Colonic mucosa (tissue), 4 donors: ENCODE data around the gene NRG2. TPM values are rescaled to one million over a fixed set of nuclear protein-coding genes. Genes with fewer than 3 reads are reported as not detected.

Source experiments
- DNase-seq: peaks from one replicate; pipeline ENCODE4 v3.0.0-alpha.2; 2020
- H3K27ac ChIP-seq: fragments of 200-600 bp; one replicate; pipeline ENCODE4 v1.8.0; 2021
- H3K27me3 ChIP-seq: fragments of 200-600 bp; one replicate; pipeline ENCODE4 v1.8.0; 2021
- H3K36me3 ChIP-seq: fragments of 200-600 bp; one replicate; pipeline ENCODE4 v1.8.0; 2021
- H3K4me1 ChIP-seq: fragments of 200-600 bp; one replicate; pipeline ENCODE4 v1.8.0; 2021; ENCODE audit warnings: mild to moderate bottlenecking
- H3K4me3 ChIP-seq: fragments of 200-600 bp; one replicate; pipeline ENCODE4 v1.8.0; 2021
- H3K9ac ChIP-seq, 2 donors: one replicate each; pipeline ENCODE4 v1.7.0; 2013; ENCODE audit warnings: control low read depth in 2 of 2, low read depth in 2 of 2, low read length in 2 of 2
- H3K9me3 ChIP-seq: fragments of 200-600 bp; one replicate; pipeline ENCODE4 v1.8.0; 2021
- CTCF ChIP-seq: fragments of 200-600 bp; IDR thresholded peaks from one replicate; pipeline ENCODE4 v1.8.0; 2022; ENCODE audit warnings: antibody characterized with exemption, mild to moderate bottlenecking
- intact Hi-C: fragments of 100-400 bp; cut with DNase I; formaldehyde crosslinking; loops from one replicate; pipeline ENCODE4 v1.14.1; 2022
- total RNA-seq, 2 donors: library from RNA; stranded (reverse); fragmentation: NEBNext Ultra II Directional in 1 of 2; extraction: Animal tissue kit (Norgen Biotek cat#: 25700) in 1 of 2; gene quantifications; one replicate each; pipeline ENCODE4 v1.2.1, GENCODE V29; 2021
- donor health status: healthy.
- donor health status: DM: no; HTN: no; CAD: no.
- donor health status: DM: no; HTN: no; CAD: no.

NRG2 gene
- total RNA-seq, 2 donors from 2014 or later = 0.10 to 0.48 TPM

DNA sequence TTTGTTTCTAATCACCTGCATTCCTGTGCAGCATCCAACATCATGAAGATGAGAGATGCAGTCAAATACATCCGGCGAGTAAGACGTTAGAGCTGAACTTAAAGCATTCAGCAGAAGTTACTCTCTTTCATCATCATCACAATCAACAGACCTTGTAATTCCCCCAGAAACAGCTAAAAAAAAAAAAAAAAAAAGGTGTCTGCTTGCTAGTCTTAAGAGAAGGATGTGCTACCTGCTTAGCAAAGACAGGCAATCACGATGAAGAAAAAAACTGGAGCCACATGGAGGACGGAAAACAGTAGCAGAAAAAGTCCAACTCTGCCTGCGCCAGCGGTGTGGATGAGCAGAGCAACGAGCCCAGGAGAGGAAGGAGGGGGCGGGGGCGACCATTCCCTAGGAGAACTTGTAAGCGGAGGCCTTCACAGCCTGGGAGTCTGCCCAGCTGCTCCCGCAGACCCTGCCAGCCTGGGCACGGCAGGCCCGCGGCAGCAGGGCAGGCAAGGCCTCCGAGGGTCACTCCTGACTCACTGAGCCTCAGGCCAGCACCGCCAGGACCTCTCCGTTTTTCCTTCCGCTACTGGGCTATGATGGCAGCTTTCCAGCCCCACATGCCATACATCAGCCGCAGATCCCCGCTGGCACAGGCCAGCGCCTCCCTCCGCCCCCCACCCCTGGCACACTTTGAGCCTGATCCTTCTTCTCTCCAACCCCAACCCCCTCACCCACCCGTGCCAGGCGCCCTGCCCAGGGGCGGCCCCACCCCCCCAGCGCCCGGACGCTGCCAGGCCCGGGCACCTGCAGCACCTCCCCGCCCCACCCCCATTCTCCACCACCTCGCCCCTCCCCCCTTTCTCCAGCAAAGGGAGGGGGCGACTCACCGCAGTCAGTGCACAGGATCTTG, 1.4 kb downstream of the NRG2 start:
- H3K27me3 ChIP-seq = peaks cover 33% of the 10 kb centered on the region
- peak; percentile 22 for DNase-seq
- H3K9ac ChIP-seq = peak overlapping the region in 1 of 2 donors; percentile 9
- no peaks in the 10 kb centered on the region for H3K36me3 ChIP-seq
- H3K4me1 ChIP-seq = no peaks in the 10 kb centered on the region
- intact Hi-C loops = no loop called here
- no peak overlapping the region for H3K27ac ChIP-seq
- H3K4me3 ChIP-seq = peak overlapping the region; percentile 42
- no peak for TF ChIP-seq CTCF
- no peaks in the 10 kb centered on the region for H3K9me3 ChIP-seq

- Histone ChIP-seq H3K27ac (no peak overlapping the region), H3K4me1 (no peaks in the 10 kb centered on the region), H3K4me3 (no peak overlapping the region), H3K27me3 (peaks cover 33% of the 10 kb centered on the region), H3K9ac (no peak overlapping the region), H3K36me3 (no peaks in the 10 kb centered on the region), H3K9me3 (no peaks in the 10 kb centered on the region)
- TF ChIP-seq CTCF = no peak
- intact Hi-C loops = no loop called here
- no peak for DNase-seq
Measured at GRCh38 chr5:140041099-140041491, 2.0 kb downstream of the NRG2 start.

GRCh38 chr5:140040358-140040757, 2.7 kb downstream of the NRG2 start:
- Histone ChIP-seq H3K4me1 (no peaks in the 10 kb centered on the region), H3K9ac (no peak overlapping the region), H3K4me3 (no peak overlapping the region), H3K36me3 (no peaks in the 10 kb centered on the region), H3K27me3 (peaks cover 33% of the 10 kb centered on the region), H3K27ac (no peak overlapping the region), H3K9me3 (no peaks in the 10 kb centered on the region)
- TF ChIP-seq CTCF = no peak
- intact Hi-C loops = no loop called here
- no peak for DNase-seq

GRCh38 chr5:140039561-140039960, 3.5 kb downstream of the NRG2 start:
- no peak for DNase-seq
- intact Hi-C loops = no loop called here
- H3K27me3 ChIP-seq = peaks cover 29% of the 10 kb centered on the region
- no peak for TF ChIP-seq CTCF
- H3K4me1 ChIP-seq = no peaks in the 10 kb centered on the region
- no peaks in the 10 kb centered on the region for H3K9me3 ChIP-seq
- no peak overlapping the region for H3K4me3 ChIP-seq
- H3K36me3 ChIP-seq = no peaks in the 10 kb centered on the region
- no peak overlapping the region for H3K27ac ChIP-seq
- no peak overlapping the region for H3K9ac ChIP-seq

DNA sequence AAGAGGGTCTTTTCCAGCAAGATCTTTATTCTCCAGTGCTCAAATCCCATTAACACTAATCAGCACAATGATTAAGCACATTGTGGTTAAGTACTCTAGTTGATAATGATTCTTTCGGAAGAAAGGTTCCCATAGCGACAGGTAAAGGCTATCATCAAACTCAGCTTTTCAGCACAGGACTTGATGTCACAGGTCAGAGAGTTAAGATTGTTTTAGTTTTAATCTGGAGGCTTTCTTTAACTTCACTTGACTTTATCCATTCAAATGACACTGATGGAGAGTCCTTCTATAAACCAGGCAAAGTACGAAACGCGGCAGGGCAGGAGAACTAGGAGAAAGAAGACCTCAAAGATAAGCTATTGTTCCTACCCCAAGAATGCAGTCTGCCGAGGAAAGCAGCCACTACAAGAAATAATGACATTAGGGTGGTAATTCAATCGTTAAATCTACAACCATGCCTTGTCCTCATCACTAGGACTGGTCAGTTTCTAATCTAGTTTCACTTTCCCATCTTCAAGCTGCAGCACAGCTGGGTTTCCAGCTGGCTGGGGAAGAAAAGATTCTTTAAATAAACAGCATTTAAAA, 4.6 kb downstream of the NRG2 start:
- DNase-seq = no peak
- no peak for TF ChIP-seq CTCF
- Histone ChIP-seq H3K27ac (no peak overlapping the region), H3K27me3 (peaks cover 22% of the 10 kb centered on the region), H3K36me3 (no peaks in the 10 kb centered on the region), H3K4me3 (peak overlapping the region; percentile 10), H3K9ac (no peak overlapping the region), H3K9me3 (no peaks in the 10 kb centered on the region), H3K4me1 (no peaks in the 10 kb centered on the region)
- intact Hi-C loops = no loop called here
